Neural crest cell (in vitro differentiated cells): ENCODE measurements around the gene ZMAT5. TPM values are rescaled to one million over a fixed set of nuclear protein-coding genes. Genes with fewer than 3 reads are reported as not detected.

Source experiments
- DNase-seq: peaks from one replicate; pipeline ENCODE4 v3.0.0; 2021; ENCODE audit warnings: low read depth, mixed read lengths, low spot score
- H3K27ac Mint-ChIP-seq: one replicate; pipeline ENCODE4 v1.8.0; 2021; ENCODE audit warnings: mild to moderate bottlenecking, mixed read lengths; ENCODE audit not compliant: unreplicated experiment
- H3K27me3 Mint-ChIP-seq: 2 replicates; pipeline ENCODE4 v1.8.0; 2021; ENCODE audit warnings: low read depth, mild to moderate bottlenecking, mixed read lengths
- H3K36me3 Mint-ChIP-seq: 2 replicates; pipeline ENCODE4 v1.8.0; 2021; ENCODE audit warnings: low read depth, mild to moderate bottlenecking, mixed read lengths
- H3K4me1 Mint-ChIP-seq: 2 replicates; pipeline ENCODE4 v1.8.0; 2021; ENCODE audit warnings: mixed read lengths
- H3K4me3 Mint-ChIP-seq: one replicate; pipeline ENCODE4 v1.8.0; 2021; ENCODE audit warnings: mild to moderate bottlenecking, mixed read lengths
- H3K9me3 Mint-ChIP-seq: 2 replicates; pipeline ENCODE4 v1.8.0; 2021; ENCODE audit warnings: mixed read lengths
- CTCF ChIP-seq: fragments of 200-600 bp; sonication (generic); conservative IDR thresholded peaks from 2 replicates; pipeline ENCODE4 v1.5.0; 2021; ENCODE audit warnings: antibody characterized with exemption, mild to moderate bottlenecking
- total RNA-seq: library from RNA; stranded (reverse); gene quantifications from 2 replicates; pipeline ENCODE4 v1.2.1, GENCODE V29; 2021

The ZMAT5 gene
- total RNA-seq, 1 donor from 2014 or later: 25.3 TPM

- DNase-seq: no peak
- no peak for TF ChIP-seq CTCF
- Mint-ChIP-seq H3K4me3 (no peak overlapping the region), H3K36me3 (no peaks in the 10 kb centered on the region), H3K27me3 (no peaks in the 10 kb centered on the region), H3K27ac (no peak overlapping the region), H3K9me3 (no peaks in the 10 kb centered on the region), H3K4me1 (no peaks in the 10 kb centered on the region)
Measured at GRCh38 chr22:29738118-29738815, 28.5 kb downstream of the ZMAT5 start.

- Mint-ChIP-seq H3K9me3 (no peaks in the 10 kb centered on the region), H3K27me3 (no peaks in the 10 kb centered on the region), H3K27ac (no peak overlapping the region), H3K36me3 (no peaks in the 10 kb centered on the region), H3K4me1 (no peaks in the 10 kb centered on the region), H3K4me3 (no peak overlapping the region)
- no peak for DNase-seq
- TF ChIP-seq CTCF: no peak
Measured at GRCh38 chr22:29737251-29738117, 29.3 kb downstream of the ZMAT5 start.

- no peaks in the 10 kb centered on the region for H3K4me1 Mint-ChIP-seq
- H3K4me3 Mint-ChIP-seq: no peak overlapping the region
- no peak for DNase-seq
- no peak for TF ChIP-seq CTCF
- no peaks in the 10 kb centered on the region for H3K36me3 Mint-ChIP-seq
- H3K27ac Mint-ChIP-seq: no peak overlapping the region
- no peaks in the 10 kb centered on the region for H3K9me3 Mint-ChIP-seq
- no peaks in the 10 kb centered on the region for H3K27me3 Mint-ChIP-seq
Measured at GRCh38 chr22:29735416-29735815, 31.4 kb downstream of the ZMAT5 start.

- TF ChIP-seq CTCF: no peak
Measured at GRCh38 chr22:29734838-29735237, 32.0 kb downstream of the ZMAT5 start.

GRCh38 chr22:29734406-29734805, 32.4 kb downstream of the ZMAT5 start:
- no peaks in the 10 kb centered on the region for H3K27me3 Mint-ChIP-seq
- H3K36me3 Mint-ChIP-seq: no peaks in the 10 kb centered on the region
- no peak overlapping the region for H3K4me3 Mint-ChIP-seq
- TF ChIP-seq CTCF: no peak
- no peak overlapping the region for H3K27ac Mint-ChIP-seq
- DNase-seq: no peak
- H3K9me3 Mint-ChIP-seq: no peaks in the 10 kb centered on the region
- H3K4me1 Mint-ChIP-seq: no peaks in the 10 kb centered on the region

More at GRCh38 chr22:29734838-29735237, 32.0 kb downstream of the ZMAT5 start:
- Mint-ChIP-seq H3K36me3 (no peaks in the 10 kb centered on the region), H3K4me3 (no peak overlapping the region), H3K27ac (no peak overlapping the region), H3K27me3 (no peaks in the 10 kb centered on the region), H3K4me1 (no peaks in the 10 kb centered on the region), H3K9me3 (no peaks in the 10 kb centered on the region)
- DNase-seq: no peak
